HepG2 (cell line): ENCODE results near the gene CTDSP1. TPM values are rescaled to one million over a fixed set of nuclear protein-coding genes. Genes with fewer than 3 reads are reported as not detected.

Experiments
- CREB1 ChIP-seq, 2 experiments: fragments of 450-650 bp in 1 of 2; IDR thresholded peaks; 2 replicates each; pipeline ENCODE4 v1.6.1; 2016 to 2017; ENCODE audit warnings: control low read depth in 1 of 2, mild to moderate bottlenecking in 1 of 2, missing compliant biosample characterization in 1 of 2, missing genetic modification characterization in 1 of 2
- FOXO1 ChIP-seq: sonication (generic); formaldehyde crosslinking; IDR thresholded peaks from 2 replicates; pipeline ENCODE4 v1.4.0; 2020; ENCODE audit warnings: missing genetic modification reagents
- FUBP1 ChIP-seq: sonication (generic); formaldehyde crosslinking; IDR thresholded peaks from 2 replicates; pipeline ENCODE4 v1.5.1; 2020; ENCODE audit warnings: missing genetic modification reagents, mild to moderate bottlenecking, borderline replicate concordance
- HBP1 ChIP-seq: IDR thresholded peaks from 2 replicates; pipeline ENCODE4 v1.6.1; 2016; ENCODE audit warnings: low read depth, control low read depth
- HMGXB4 ChIP-seq, 2 experiments: sonication (generic) in 1 of 2; formaldehyde crosslinking in 1 of 2; IDR thresholded peaks; 2 replicates each; pipeline versions ENCODE4 v1.4.0 to v1.6.1; 2018 to 2020; ENCODE audit warnings: missing genetic modification reagents in 2 of 2, borderline replicate concordance in 1 of 2, low read depth in 1 of 2, mild to moderate bottlenecking in 1 of 2, missing biosample characterization in 1 of 2
- MAX ChIP-seq: IDR thresholded peaks from 2 replicates; pipeline ENCODE4 v1.6.1; 2012; ENCODE audit warnings: inconsistent platforms
- MXD4 ChIP-seq: IDR thresholded peaks from 2 replicates; pipeline ENCODE4 v1.6.1; 2016; ENCODE audit warnings: mild to moderate bottlenecking, missing biosample characterization, missing genetic modification reagents
- RELA ChIP-seq: sonication (generic); formaldehyde crosslinking; IDR thresholded peaks from 2 replicates; pipeline ENCODE4 v1.4.0; 2020; ENCODE audit warnings: missing genetic modification reagents
- REXO4 ChIP-seq: sonication (generic); formaldehyde crosslinking; IDR thresholded peaks from 2 replicates; pipeline ENCODE4 v1.8.0; 2022; ENCODE audit warnings: missing genetic modification reagents, mild to moderate bottlenecking, borderline replicate concordance
- RXRB ChIP-seq: IDR thresholded peaks from 2 replicates; pipeline ENCODE4 v1.6.1; 2016; ENCODE audit warnings: borderline replicate concordance, missing genetic modification reagents, missing compliant biosample characterization
- TFDP1 ChIP-seq: IDR thresholded peaks from 2 replicates; pipeline ENCODE4 v1.6.1; 2016; ENCODE audit warnings: missing compliant biosample characterization, missing genetic modification reagents, borderline replicate concordance
- TSC22D2 ChIP-seq: sonication (generic); formaldehyde crosslinking; IDR thresholded peaks from 2 replicates; pipeline ENCODE4 v1.5.1; 2020; ENCODE audit warnings: missing genetic modification reagents, mild to moderate bottlenecking, borderline replicate concordance
- WIZ ChIP-seq: sonication (generic); formaldehyde crosslinking; IDR thresholded peaks from 2 replicates; pipeline ENCODE4 v1.5.1; 2020; ENCODE audit warnings: mild to moderate bottlenecking, missing genetic modification reagents
- ZMAT3 ChIP-seq: sonication (generic); formaldehyde crosslinking; conservative IDR thresholded peaks from 2 replicates; pipeline ENCODE4 v1.7.0; 2021; ENCODE audit warnings: missing genetic modification reagents
- ZNF354B ChIP-seq: sonication (generic); formaldehyde crosslinking; IDR thresholded peaks from 2 replicates; pipeline ENCODE4 v1.8.0; 2022; ENCODE audit warnings: mild to moderate bottlenecking, missing genetic modification reagents
- ZNF432 ChIP-seq: sonication (generic); formaldehyde crosslinking; IDR thresholded peaks from 2 replicates; pipeline ENCODE4 v1.5.0; 2020; ENCODE audit warnings: missing genetic modification reagents, mild to moderate bottlenecking, borderline replicate concordance
- ZNF678 ChIP-seq: sonication (generic); formaldehyde crosslinking; IDR thresholded peaks from 2 replicates; pipeline ENCODE4 v1.4.0; 2020; ENCODE audit warnings: mild to moderate bottlenecking, missing genetic modification reagents
- ZNF839 ChIP-seq: sonication (generic); formaldehyde crosslinking; IDR thresholded peaks from 2 replicates; pipeline ENCODE4 v1.4.0; 2020; ENCODE audit warnings: missing genetic modification reagents, mild to moderate bottlenecking, borderline replicate concordance
- polyA plus RNA-seq, 8 experiments: library from polyadenylated mRNA; depleted of rRNA in 3 of 8; stranded (reverse) in 7 of 8; unstranded in 1 of 8; fragments of >200 nt; fragmentation: Illumina TruSeq in 4 of 8; extraction: Trizol in 4 of 8; gene quantifications; 2 replicates each; pipeline versions ENCODE4 v1.2.1 to v1.2.3, GENCODE V29; 2011 to 2016; ENCODE audit warnings: low read depth in 4 of 8, missing spikeins in 1 of 8, mixed read lengths in 1 of 8; ENCODE audit not compliant: insufficient read depth in 1 of 8
- total RNA-seq, 5 experiments: library from RNA; depleted of rRNA; stranded (reverse); fragments of >200 nt; fragmentation: Illumina TruSeq; extraction: Trizol; gene quantifications; 2 replicates each; pipeline ENCODE4 v1.2.3, GENCODE V29; 2016; ENCODE audit warnings: low read depth in 1 of 5

CTDSP1 gene
- total and polyA plus RNA-seq, 2 of the 13 experiments (the other 11 are each of a cell fraction or from before 2014, with no cell fraction given): 91.0 to 268 TPM

- TF ChIP-seq HBP1 (CRISPR knock-in tag): peak; percentile 64; the same call in 1 of the 2 replicates
- peak; percentile 24; the same call in 1 of the 2 replicates for TF ChIP-seq TFDP1 (CRISPR knock-in tag)
- 0 out of 2 replicates have a peak, but pooled peaks have one; percentile 40 for TF ChIP-seq ZNF839
- no peak for TF ChIP-seq RELA (CRISPR knock-in tag)
- peak; percentile 47; the same call in 1 of the 2 replicates for TF ChIP-seq MAX
- 0 out of 2 replicates have a peak, but pooled peaks have one; percentile 55 for TF ChIP-seq FUBP1 (CRISPR knock-in tag)
- TF ChIP-seq FOXO1 (CRISPR knock-in tag): peak; percentile 18; the same call in 1 of the 2 replicates
- 0 out of 2 replicates have a peak, but pooled peaks have one; percentile 18 for TF ChIP-seq TSC22D2 (CRISPR knock-in tag)
- no peak for TF ChIP-seq MXD4 (CRISPR knock-in tag)
- no peak for TF ChIP-seq REXO4 (CRISPR knock-in tag)
- no peak for TF ChIP-seq ZNF678 (CRISPR knock-in tag)
- TF ChIP-seq ZNF432: no peak
- TF ChIP-seq HMGXB4 (CRISPR knock-in tag; IDR thresholded peaks at IDR 0.05; ENCODE audit: borderline replicate concordance in 1 of 2, low read depth in 1 of 2): 0 out of 4 replicates have a peak, but pooled peaks of 1 of the 2 experiments have one; percentile 11
- TF ChIP-seq RXRB (CRISPR knock-in tag): 0 out of 2 replicates have a peak, but pooled peaks have one; percentile 12
- TF ChIP-seq WIZ (CRISPR knock-in tag): 0 out of 2 replicates have a peak, but pooled peaks have one; percentile 40
- TF ChIP-seq ZMAT3: 0 out of 2 replicates have a peak, but pooled peaks have one; percentile 48
- no peak for TF ChIP-seq ZNF354B
- TF ChIP-seq CREB1 (IDR thresholded peaks at IDR 0.05): peak; percentile 91
- peak; percentile 76 for TF ChIP-seq CREB1 (CRISPR knock-in tag; IDR thresholded peaks at IDR 0.05)
These were observed 42.2 kb upstream of the CTDSP1 start (continued) for GRCh38 chr2:218357236-218358177.
